ENCODE data around the gene ZNRF3. TPM values are rescaled to one million over a fixed set of nuclear protein-coding genes. Genes with fewer than 3 reads are reported as not detected.

ZNRF3 gene
- polyA plus RNA-seq, 1 of the 3 experiments (the other 2 are of a cell fraction): 4.2 TPM

GRCh38 chr22:28997342-28997741 lies 114.0 kb downstream of the ZNRF3 start:
- Histone ChIP-seq H3K9me3 (no peaks in the 10 kb centered on the region), H4K20me1 (ENCODE audit: insufficient read depth) (no peaks in the 10 kb centered on the region), H3K4me3 (ENCODE audit: low read depth in 2 of 2, low read length in 1 of 2) (no peak overlapping the region), H3K79me2 (ENCODE audit: insufficient read depth) (no peaks in the 10 kb centered on the region), H3K27me3 (ENCODE audit: insufficient read depth) (no peaks in the 10 kb centered on the region), H2AFZ (ENCODE audit: low read depth) (no peak overlapping the region), H3K36me3 (replicated peaks in 1 of 2; ENCODE audit: control insufficient read depth in 1 of 2, insufficient read depth in 2 of 2, low read length in 1 of 2) (no peaks in the 10 kb centered on the region), H3K4me1 (ENCODE audit: control insufficient read depth in 1 of 2, insufficient read depth in 2 of 2, low read depth in 1 of 2, low read length in 1 of 2) (no peaks in the 10 kb centered on the region; a peak in 2 of 4 replicates), H3F3A (replicated peaks; ENCODE audit: insufficient read depth) (peaks cover 3% of the 10 kb centered on the region), H3K27ac (ENCODE audit: low read depth in 2 of 2, low read length in 1 of 2) (no peak overlapping the region), H3K4me2 (no peak overlapping the region), H3K9me2 (no peaks in the 10 kb centered on the region), H3K9ac (no peak overlapping the region)
- TF ChIP-seq NFIC (IDR thresholded peaks at IDR 0.05; ENCODE audit: borderline replicate concordance) (no peak), MEF2A (IDR thresholded peaks at IDR 0.05; ENCODE audit: borderline replicate concordance, low read depth) (no peak), FOXJ3 (CRISPR knock-in tag; IDR thresholded peaks at IDR 0.05) (no peak), NRF1 (IDR thresholded peaks at IDR 0.05; ENCODE audit: low read depth, low read length) (no peak), JUND (IDR thresholded peaks at IDR 0.05) (no peak), FOXM1 (IDR thresholded peaks at IDR 0.05; ENCODE audit: low read depth) (no peak), RCOR1 (IDR thresholded peaks at IDR 0.05; ENCODE audit: low read length) (no peak), MXI1 (IDR thresholded peaks at IDR 0.05; ENCODE audit: low read depth, low read length) (no peak), YY1 (IDR thresholded peaks at IDR 0.05; ENCODE audit: low read depth) (no peak), SIN3A (IDR thresholded peaks at IDR 0.05; ENCODE audit: borderline replicate concordance, low read depth, low read length) (no peak)
- TF ChIP-seq, protein P1, sequence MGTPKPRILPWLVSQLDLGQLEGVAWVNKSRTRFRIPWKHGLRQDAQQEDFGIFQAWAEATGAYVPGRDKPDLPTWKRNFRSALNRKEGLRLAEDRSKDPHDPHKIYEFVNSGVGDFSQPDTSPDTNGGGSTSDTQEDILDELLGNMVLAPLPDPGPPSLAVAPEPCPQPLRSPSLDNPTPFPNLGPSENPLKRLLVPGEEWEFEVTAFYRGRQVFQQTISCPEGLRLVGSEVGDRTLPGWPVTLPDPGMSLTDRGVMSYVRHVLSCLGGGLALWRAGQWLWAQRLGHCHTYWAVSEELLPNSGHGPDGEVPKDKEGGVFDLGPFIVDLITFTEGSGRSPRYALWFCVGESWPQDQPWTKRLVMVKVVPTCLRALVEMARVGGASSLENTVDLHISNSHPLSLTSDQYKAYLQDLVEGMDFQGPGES (IDR thresholded peaks at IDR 0.05; ENCODE audit: low read depth, low read length): no peak
- TF ChIP-seq, protein P2, sequence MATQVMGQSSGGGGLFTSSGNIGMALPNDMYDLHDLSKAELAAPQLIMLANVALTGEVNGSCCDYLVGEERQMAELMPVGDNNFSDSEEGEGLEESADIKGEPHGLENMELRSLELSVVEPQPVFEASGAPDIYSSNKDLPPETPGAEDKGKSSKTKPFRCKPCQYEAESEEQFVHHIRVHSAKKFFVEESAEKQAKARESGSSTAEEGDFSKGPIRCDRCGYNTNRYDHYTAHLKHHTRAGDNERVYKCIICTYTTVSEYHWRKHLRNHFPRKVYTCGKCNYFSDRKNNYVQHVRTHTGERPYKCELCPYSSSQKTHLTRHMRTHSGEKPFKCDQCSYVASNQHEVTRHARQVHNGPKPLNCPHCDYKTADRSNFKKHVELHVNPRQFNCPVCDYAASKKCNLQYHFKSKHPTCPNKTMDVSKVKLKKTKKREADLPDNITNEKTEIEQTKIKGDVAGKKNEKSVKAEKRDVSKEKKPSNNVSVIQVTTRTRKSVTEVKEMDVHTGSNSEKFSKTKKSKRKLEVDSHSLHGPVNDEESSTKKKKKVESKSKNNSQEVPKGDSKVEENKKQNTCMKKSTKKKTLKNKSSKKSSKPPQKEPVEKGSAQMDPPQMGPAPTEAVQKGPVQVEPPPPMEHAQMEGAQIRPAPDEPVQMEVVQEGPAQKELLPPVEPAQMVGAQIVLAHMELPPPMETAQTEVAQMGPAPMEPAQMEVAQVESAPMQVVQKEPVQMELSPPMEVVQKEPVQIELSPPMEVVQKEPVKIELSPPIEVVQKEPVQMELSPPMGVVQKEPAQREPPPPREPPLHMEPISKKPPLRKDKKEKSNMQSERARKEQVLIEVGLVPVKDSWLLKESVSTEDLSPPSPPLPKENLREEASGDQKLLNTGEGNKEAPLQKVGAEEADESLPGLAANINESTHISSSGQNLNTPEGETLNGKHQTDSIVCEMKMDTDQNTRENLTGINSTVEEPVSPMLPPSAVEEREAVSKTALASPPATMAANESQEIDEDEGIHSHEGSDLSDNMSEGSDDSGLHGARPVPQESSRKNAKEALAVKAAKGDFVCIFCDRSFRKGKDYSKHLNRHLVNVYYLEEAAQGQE (IDR thresholded peaks at IDR 0.05; ENCODE audit: low read depth, low read length): no peak
- WGBS (ENCODE audit: low lambda C conversion rate): 100% methylated on average over 3 of the region's 3 CpGs
- ChIA-PET CTCF (interaction anchor here (1.0 kb wide), 1 partner anchor 19 kb away, joined by 3 read pairs; no protein-coding TSS in a partner anchor), POLR2A (no interaction called here)
- no peak for DNase-seq

DNA sequence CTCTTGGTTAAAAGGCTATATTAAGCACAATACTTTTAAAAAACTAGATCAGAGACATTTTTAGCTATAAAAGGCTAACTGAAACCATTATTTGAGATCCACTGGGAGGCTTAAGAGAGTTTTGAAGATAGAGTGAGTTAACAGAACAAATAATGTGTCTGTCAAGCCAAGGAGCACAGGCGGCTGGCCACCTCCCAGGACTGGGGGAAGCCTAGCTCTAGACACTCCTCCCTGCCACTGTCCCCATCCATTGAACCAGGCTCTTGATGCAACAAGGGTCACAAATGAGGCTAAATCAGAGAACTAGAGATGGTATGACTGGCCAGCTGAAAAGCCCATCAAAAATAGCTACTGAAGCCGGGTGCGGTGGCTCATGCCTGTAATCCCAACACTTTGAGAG lies 115.3 kb downstream of the ZNRF3 start:
- no peak overlapping the region for H3K4me3 ChIP-seq (ENCODE audit: low read depth in 2 of 2, low read length in 1 of 2)
- H3K9me2 ChIP-seq: no peaks in the 10 kb centered on the region
- no peak overlapping the region for H3K27ac ChIP-seq (ENCODE audit: low read depth in 2 of 2, low read length in 1 of 2)
- no peaks in the 10 kb centered on the region for H3K27me3 ChIP-seq (ENCODE audit: insufficient read depth)
- no peak overlapping the region for H3K9ac ChIP-seq
- H3K36me3 ChIP-seq (replicated peaks in 1 of 2; ENCODE audit: control insufficient read depth in 1 of 2, insufficient read depth in 2 of 2, low read length in 1 of 2): no peaks in the 10 kb centered on the region
- CTCF ChIA-PET: interaction anchor here (1.0 kb wide), 1 partner anchor 11 kb away, joined by 3 read pairs; no protein-coding TSS in a partner anchor
- no peak overlapping the region for H2AFZ ChIP-seq (ENCODE audit: low read depth)
- H3F3A ChIP-seq (replicated peaks; ENCODE audit: insufficient read depth): peaks cover 3% of the 10 kb centered on the region
- no peaks in the 10 kb centered on the region for H3K9me3 ChIP-seq
- WGBS (ENCODE audit: low lambda C conversion rate): 98% methylated on average over 3 of the region's 3 CpGs
- no peak for DNase-seq
- H3K4me2 ChIP-seq: no peak overlapping the region
- no peaks in the 10 kb centered on the region for H4K20me1 ChIP-seq (ENCODE audit: insufficient read depth)
- no peaks in the 10 kb centered on the region for H3K79me2 ChIP-seq (ENCODE audit: insufficient read depth)
- peaks cover 0 to 4% of the 10 kb centered on the region in 2 experiments; a peak in 2 of 4 replicates for H3K4me1 ChIP-seq (ENCODE audit: control insufficient read depth in 1 of 2, insufficient read depth in 2 of 2, low read depth in 1 of 2, low read length in 1 of 2)
- POLR2A ChIA-PET: no interaction called here
- no peak for TF ChIP-seq CHD2 (IDR thresholded peaks at IDR 0.05; ENCODE audit: low read length, partially characterized antibody)
- TF ChIP-seq SIN3A (IDR thresholded peaks at IDR 0.05; ENCODE audit: borderline replicate concordance, low read depth, low read length): no peak
- no peak for TF ChIP-seq SMC3 (IDR thresholded peaks at IDR 0.05; ENCODE audit: low read depth, low read length)
- TF ChIP-seq YY1 (IDR thresholded peaks at IDR 0.05; ENCODE audit: low read depth): no peak
- TF ChIP-seq POLR2AphosphoS5 (IDR thresholded peaks at IDR 0.05; ENCODE audit: low read depth, low read length): no peak
- no peak for TF ChIP-seq NFIC (IDR thresholded peaks at IDR 0.05; ENCODE audit: borderline replicate concordance)
- TF ChIP-seq MEF2A (IDR thresholded peaks at IDR 0.05; ENCODE audit: borderline replicate concordance, low read depth): no peak
- TF ChIP-seq MXI1 (IDR thresholded peaks at IDR 0.05; ENCODE audit: low read depth, low read length): no peak
- TF ChIP-seq, protein P3, sequence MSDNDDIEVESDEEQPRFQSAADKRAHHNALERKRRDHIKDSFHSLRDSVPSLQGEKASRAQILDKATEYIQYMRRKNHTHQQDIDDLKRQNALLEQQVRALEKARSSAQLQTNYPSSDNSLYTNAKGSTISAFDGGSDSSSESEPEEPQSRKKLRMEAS (IDR thresholded peaks at IDR 0.05; ENCODE audit: low read depth): no peak
- no peak for TF ChIP-seq RCOR1 (IDR thresholded peaks at IDR 0.05; ENCODE audit: low read length)
- TF ChIP-seq RAD21 (IDR thresholded peaks at IDR 0.05; ENCODE audit: low read length): no peak
- TF ChIP-seq, protein P4, sequence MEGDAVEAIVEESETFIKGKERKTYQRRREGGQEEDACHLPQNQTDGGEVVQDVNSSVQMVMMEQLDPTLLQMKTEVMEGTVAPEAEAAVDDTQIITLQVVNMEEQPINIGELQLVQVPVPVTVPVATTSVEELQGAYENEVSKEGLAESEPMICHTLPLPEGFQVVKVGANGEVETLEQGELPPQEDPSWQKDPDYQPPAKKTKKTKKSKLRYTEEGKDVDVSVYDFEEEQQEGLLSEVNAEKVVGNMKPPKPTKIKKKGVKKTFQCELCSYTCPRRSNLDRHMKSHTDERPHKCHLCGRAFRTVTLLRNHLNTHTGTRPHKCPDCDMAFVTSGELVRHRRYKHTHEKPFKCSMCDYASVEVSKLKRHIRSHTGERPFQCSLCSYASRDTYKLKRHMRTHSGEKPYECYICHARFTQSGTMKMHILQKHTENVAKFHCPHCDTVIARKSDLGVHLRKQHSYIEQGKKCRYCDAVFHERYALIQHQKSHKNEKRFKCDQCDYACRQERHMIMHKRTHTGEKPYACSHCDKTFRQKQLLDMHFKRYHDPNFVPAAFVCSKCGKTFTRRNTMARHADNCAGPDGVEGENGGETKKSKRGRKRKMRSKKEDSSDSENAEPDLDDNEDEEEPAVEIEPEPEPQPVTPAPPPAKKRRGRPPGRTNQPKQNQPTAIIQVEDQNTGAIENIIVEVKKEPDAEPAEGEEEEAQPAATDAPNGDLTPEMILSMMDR (IDR thresholded peaks at IDR 0.05): no peak
- TF ChIP-seq FOXM1 (IDR thresholded peaks at IDR 0.05; ENCODE audit: low read depth): no peak
- TF ChIP-seq FOSL2 (IDR thresholded peaks at IDR 0.05; ENCODE audit: borderline replicate concordance, low read depth): no peak
- TF ChIP-seq JUND (IDR thresholded peaks at IDR 0.05): no peak
- TF ChIP-seq TEAD4 (IDR thresholded peaks at IDR 0.05; ENCODE audit: borderline replicate concordance, insufficient read depth): no peak
- no peak for TF ChIP-seq GATA2 (CRISPR knock-in tag; IDR thresholded peaks at IDR 0.05)

Measured in SK-N-SH (cell line).